GM12878 (cell line): ENCODE results near the gene PCBD2. TPM values are rescaled to one million over a fixed set of nuclear protein-coding genes. Genes with fewer than 3 reads are reported as not detected.

Experiments
- ATAC-seq: fragments of 200-7000 bp; cut with Tn5 transposase; 3 replicates; pipeline ENCODE4 v1.9.1; 2020; ENCODE audit warnings: mild to moderate bottlenecking, moderate library complexity
- BruUV-seq: library from RNA; stranded (reverse); fragments of 400-500 nt; replicated peaks from 2 replicates; lab custom pipeline; 2021; lab: Mats Ljungman, UMichigan
- CTCF ChIA-PET: fragments of 300-600 bp; sonication (Branson Sonifier 250); formaldehyde crosslinking; extraction: SDS; loops from one replicate; lab custom pipeline; 2021; ENCODE audit warnings: inconsistent platforms; lab: Yijun Ruan, JAX
- POLR2A ChIA-PET: fragments of 350-600 bp; formaldehyde crosslinking; extraction: SDS; loops from one replicate; lab custom pipeline; 2021; ENCODE audit warnings: inconsistent platforms; lab: Charles Lee
- RAD21 ChIA-PET: fragments of 300-600 bp; sonication (Branson Sonifier 250); formaldehyde crosslinking; loops from one replicate; lab custom pipeline; 2023; ENCODE audit warnings: antibody characterized with exemption; ENCODE audit not compliant: unreplicated experiment; lab: Charles Lee
- SMC1A ChIA-PET: fragments of 300-600 bp; sonication (Branson Sonifier 250); formaldehyde crosslinking; loops from one replicate; lab custom pipeline; 2023; ENCODE audit not compliant: unreplicated experiment, uncharacterized antibody; lab: Charles Lee
- DNase-seq: peaks from one replicate; pipeline ENCODE4 v3.0.0-alpha.2; 2011; ENCODE audit warnings: low read depth, low spot score
- FAIRE-seq: peaks from 3 replicates; lab custom pipeline; 2011; peaks lifted over from hg19 to GRCh38; lab: Jason Lieb, UNC
- H2AFZ ChIP-seq: 2 replicates; pipeline ENCODE4 v1.6.0; 2011; ENCODE audit warnings: low read depth, low read length, control low read depth; ENCODE audit not compliant: control insufficient read depth
- H3K27ac ChIP-seq: 2 replicates; pipeline ENCODE4 v1.5.1; 2011; ENCODE audit warnings: control low read depth; ENCODE audit not compliant: control insufficient read depth, insufficient read depth
- H3K27me3 ChIP-seq, 2 experiments: replicated peaks in 1 of 2; 2 replicates each; pipeline versions ENCODE4 v1.6.0 to v1.6.1; 2011; ENCODE audit warnings: low read length in 1 of 2; ENCODE audit not compliant: control insufficient read depth in 2 of 2, insufficient read depth in 2 of 2
- H3K36me3 ChIP-seq, 2 experiments: 2 replicates each; pipeline ENCODE4 v1.5.1; 2011; ENCODE audit warnings: low read length in 1 of 2; ENCODE audit not compliant: control insufficient read depth in 2 of 2, insufficient read depth in 2 of 2
- H3K4me1 ChIP-seq: 2 replicates; pipeline ENCODE4 v1.6.1; 2011; ENCODE audit warnings: mild to moderate bottlenecking, low read length, moderate library complexity, mixed read lengths; ENCODE audit not compliant: control insufficient read depth, insufficient read depth
- H3K4me2 ChIP-seq: 2 replicates; pipeline ENCODE4 v1.6.0; 2011; ENCODE audit warnings: control low read depth; ENCODE audit not compliant: control insufficient read depth, insufficient read depth
- H3K4me3 ChIP-seq: fragments of 200-600 bp; sonication (generic); 2 replicates; pipeline ENCODE4 v1.5.1; 2016
- H3K79me2 ChIP-seq: 2 replicates; pipeline ENCODE4 v1.6.0; 2011; ENCODE audit warnings: low read length; ENCODE audit not compliant: control insufficient read depth, insufficient read depth
- H3K9ac ChIP-seq: 2 replicates; pipeline ENCODE4 v1.8.0; 2011; ENCODE audit warnings: low read length, control low read depth, mixed read lengths; ENCODE audit not compliant: control insufficient read depth, insufficient read depth
- H3K9me3 ChIP-seq: replicated peaks from 3 replicates; pipeline ENCODE4 v1.5.1; 2011; ENCODE audit warnings: mild to moderate bottlenecking, low read length; ENCODE audit not compliant: control insufficient read depth, insufficient read depth
- H4K20me1 ChIP-seq: 2 replicates; pipeline ENCODE4 v1.6.0; 2011; ENCODE audit not compliant: control insufficient read depth, insufficient read depth
- BHLHE40 ChIP-seq, 2 experiments: fragments of 450-650 bp in 1 of 2; IDR thresholded peaks; 2 replicates each; pipeline ENCODE4 v1.6.1; 2011 to 2017; ENCODE audit warnings: low read depth in 2 of 2, borderline replicate concordance in 1 of 2, improper control_type of control experiment in 1 of 2, low read length in 1 of 2, mild to moderate bottlenecking in 1 of 2
- CBFB ChIP-seq: IDR thresholded peaks from 2 replicates; pipeline ENCODE4 v1.6.1; 2016; ENCODE audit warnings: antibody characterized with exemption, low read depth
- DPF2 ChIP-seq: fragments of 450-650 bp; IDR thresholded peaks from 2 replicates; pipeline ENCODE4 v1.6.1; 2017; ENCODE audit warnings: mild to moderate bottlenecking
- ESRRA ChIP-seq: IDR thresholded peaks from 2 replicates; pipeline ENCODE4 v1.6.1; 2012; ENCODE audit warnings: mild to moderate bottlenecking, low read length, improper control_type of control experiment
- FOXM1 ChIP-seq: IDR thresholded peaks from 2 replicates; pipeline ENCODE4 v1.6.1; 2012; ENCODE audit warnings: low read depth, mild to moderate bottlenecking, inconsistent platforms, low read length, moderate library complexity
- HDAC6 ChIP-seq: fragments of 200-600 bp; sonication (generic); IDR thresholded peaks from one replicate; pipeline ENCODE4 v1.8.0; 2017; ENCODE audit warnings: antibody characterized with exemption; ENCODE audit not compliant: unreplicated experiment
- MEF2A ChIP-seq: IDR thresholded peaks from 2 replicates; pipeline ENCODE4 v1.6.1; 2011; ENCODE audit warnings: low read depth, mild to moderate bottlenecking, low read length, moderate library complexity; ENCODE audit not compliant: insufficient read depth
- MYC ChIP-seq: IDR thresholded peaks from 2 replicates; pipeline ENCODE4 v1.6.1; 2011; ENCODE audit warnings: mild to moderate bottlenecking, low read length, moderate library complexity, inconsistent platforms; ENCODE audit not compliant: insufficient read depth, insufficient replicate concordance, insufficient read length, severe bottlenecking
- RAD21 ChIP-seq: IDR thresholded peaks from 2 replicates; pipeline ENCODE4 v1.6.1; 2011; ENCODE audit warnings: mild to moderate bottlenecking, low read depth, low read length, moderate library complexity; ENCODE audit not compliant: insufficient read depth
- SP1 ChIP-seq: IDR thresholded peaks from one replicate; pipeline ENCODE4 v1.6.1; 2011; ENCODE audit warnings: low read depth, low read length
- STAT3 ChIP-seq: IDR thresholded peaks from 2 replicates; pipeline ENCODE4 v1.6.1; 2011; ENCODE audit warnings: low read depth, low read length, improper control_type of control experiment
- SUZ12 ChIP-seq: fragments of 200-600 bp; sonication (generic); IDR thresholded peaks from one replicate; pipeline ENCODE4 v1.6.1; 2018; ENCODE audit warnings: antibody characterized with exemption, mild to moderate bottlenecking; ENCODE audit not compliant: unreplicated experiment
- WGBS: methylation state at CpG from one replicate; pipeline ENCODE4 v1.1.6; 2016; ENCODE audit warnings: low lambda C conversion rate; ENCODE audit not compliant: insufficient replicate concordance, insufficient coverage; ENCODE audit errors: missing lambda C conversion rate; 5-methylcytosine and 5-hydroxymethylcytosine counted together
- in situ Hi-C: fragments of 300-500 bp; cut with MboI; formaldehyde crosslinking; loops from 9 replicates; pipeline ENCODE4 v1.14.3; 2018; ENCODE audit warnings: mixed read lengths
- intact Hi-C: fragments of 100-400 bp; cut with micrococcal nuclease; formaldehyde crosslinking; loops from one replicate; pipeline ENCODE4 v1.14.2; 2022; ENCODE audit not compliant: unreplicated experiment
- polyA plus RNA-seq, 11 experiments: library from polyadenylated mRNA; depleted of rRNA in 4 of 11; unstranded in 6 of 11; stranded (reverse) in 5 of 11; fragments of >200 nt; fragmentation: Nextera tagmentation in 4 of 11; fragmentation: Illumina TruSeq in 1 of 11; extraction: Ambion mirVana in 4 of 11; extraction: Trizol in 1 of 11; gene quantifications; 1 replicate in 1 of 11; 2 replicates in 10 of 11; pipeline versions ENCODE4 v1.2.1 to v1.2.3, GENCODE V29; 2011 to 2016; ENCODE audit warnings: inconsistent platforms in 2 of 11, missing spikeins in 2 of 11, low read depth in 1 of 11
- total RNA-seq, 4 experiments: library from RNA; depleted of rRNA in 3 of 4; stranded (reverse); fragments of >200 nt in 3 of 4; fragmentation: Illumina TruSeq in 1 of 4; extraction: Trizol in 1 of 4; gene quantifications; 2 replicates each; pipeline versions ENCODE4 v1.2.1 to v1.2.3, GENCODE V29; 2013 to 2021
- TF ChIP-seq, protein P1 (sequence below): fragments of 450-650 bp; formaldehyde crosslinking; IDR thresholded peaks from 2 replicates; pipeline ENCODE4 v1.4.0; 2022; ENCODE audit warnings: mild to moderate bottlenecking, moderate library complexity
- TF ChIP-seq, protein P2 (sequence below): IDR thresholded peaks from 2 replicates; pipeline ENCODE4 v1.6.1; 2012; ENCODE audit warnings: mild to moderate bottlenecking, low read depth, low read length
- TF ChIP-seq, protein P3 (sequence below): fragments of 450-650 bp; IDR thresholded peaks from 2 replicates; pipeline ENCODE4 v1.6.1; 2017; ENCODE audit warnings: mild to moderate bottlenecking, low read depth, inconsistent platforms; ENCODE audit not compliant: poor library complexity, severe bottlenecking

PCBD2 gene
- total and polyA plus RNA-seq, 10 of the 15 experiments (the other 5 are each of a cell fraction or from before 2014, with no cell fraction given), result 5.4 to 13.6 (median 6.7) TPM

DNA sequence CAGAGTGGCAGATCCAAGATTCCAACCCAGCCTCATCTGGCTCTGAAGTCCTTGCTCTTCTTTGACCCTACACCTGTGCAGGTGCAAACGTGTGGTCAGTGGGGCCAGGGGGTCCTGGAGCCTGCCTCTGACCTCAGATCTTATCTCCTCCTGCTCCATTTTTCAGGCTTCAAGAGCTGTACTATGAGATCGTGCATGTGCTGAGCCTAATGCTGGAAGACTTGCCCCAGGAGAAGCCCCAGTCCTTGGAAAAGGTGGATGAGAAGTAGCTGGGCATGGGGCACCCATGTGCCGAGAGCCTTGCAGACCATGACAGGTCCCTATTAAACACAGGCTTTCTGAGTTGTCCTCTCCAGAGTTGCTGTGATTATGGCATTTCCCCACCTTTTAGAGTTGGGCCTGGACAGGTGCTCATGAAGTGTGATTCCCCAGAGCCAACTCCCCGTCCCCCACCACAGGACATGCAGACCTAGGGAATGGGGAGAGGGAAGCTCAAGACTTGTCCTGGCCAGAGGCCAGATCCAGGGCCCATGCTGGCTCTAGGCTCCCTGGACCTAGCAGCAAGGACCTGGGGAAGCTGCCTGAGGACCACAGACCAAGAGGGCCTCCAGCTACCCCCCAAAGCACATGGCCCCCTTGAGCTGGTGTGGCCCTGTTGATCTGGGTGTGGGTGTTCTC, 106.6 kb downstream of the PCBD2 start:
- DNase-seq, result no peak
- ChIA-PET SMC1A (no interaction called here), RAD21 (no interaction called here), POLR2A (no interaction called here), CTCF (no interaction called here)
- no peaks in the 10 kb centered on the region for H3K36me3 ChIP-seq
- H3K27me3 ChIP-seq, result no peaks in the 10 kb centered on the region
- H3K4me3 ChIP-seq, result no peak overlapping the region
- H4K20me1 ChIP-seq, result no peaks in the 10 kb centered on the region
- intact Hi-C loops (no loop called here), in situ Hi-C loops (no loop called here)
- no peak for ATAC-seq
- no peak for FAIRE-seq
- no TSS peak for BruUV-seq
- H3K27ac ChIP-seq, result no peak overlapping the region
- no peaks in the 10 kb centered on the region for H3K9me3 ChIP-seq
- 27% methylated on average over 4 of the region's 4 CpGs for WGBS
- H2AFZ ChIP-seq, result no peak overlapping the region
- H3K4me2 ChIP-seq, result no peak overlapping the region
- H3K79me2 ChIP-seq, result no peaks in the 10 kb centered on the region
- H3K4me1 ChIP-seq, result no peaks in the 10 kb centered on the region
- no peak overlapping the region for H3K9ac ChIP-seq
- TF ChIP-seq STAT3, result no peak
- TF ChIP-seq, protein P1, sequence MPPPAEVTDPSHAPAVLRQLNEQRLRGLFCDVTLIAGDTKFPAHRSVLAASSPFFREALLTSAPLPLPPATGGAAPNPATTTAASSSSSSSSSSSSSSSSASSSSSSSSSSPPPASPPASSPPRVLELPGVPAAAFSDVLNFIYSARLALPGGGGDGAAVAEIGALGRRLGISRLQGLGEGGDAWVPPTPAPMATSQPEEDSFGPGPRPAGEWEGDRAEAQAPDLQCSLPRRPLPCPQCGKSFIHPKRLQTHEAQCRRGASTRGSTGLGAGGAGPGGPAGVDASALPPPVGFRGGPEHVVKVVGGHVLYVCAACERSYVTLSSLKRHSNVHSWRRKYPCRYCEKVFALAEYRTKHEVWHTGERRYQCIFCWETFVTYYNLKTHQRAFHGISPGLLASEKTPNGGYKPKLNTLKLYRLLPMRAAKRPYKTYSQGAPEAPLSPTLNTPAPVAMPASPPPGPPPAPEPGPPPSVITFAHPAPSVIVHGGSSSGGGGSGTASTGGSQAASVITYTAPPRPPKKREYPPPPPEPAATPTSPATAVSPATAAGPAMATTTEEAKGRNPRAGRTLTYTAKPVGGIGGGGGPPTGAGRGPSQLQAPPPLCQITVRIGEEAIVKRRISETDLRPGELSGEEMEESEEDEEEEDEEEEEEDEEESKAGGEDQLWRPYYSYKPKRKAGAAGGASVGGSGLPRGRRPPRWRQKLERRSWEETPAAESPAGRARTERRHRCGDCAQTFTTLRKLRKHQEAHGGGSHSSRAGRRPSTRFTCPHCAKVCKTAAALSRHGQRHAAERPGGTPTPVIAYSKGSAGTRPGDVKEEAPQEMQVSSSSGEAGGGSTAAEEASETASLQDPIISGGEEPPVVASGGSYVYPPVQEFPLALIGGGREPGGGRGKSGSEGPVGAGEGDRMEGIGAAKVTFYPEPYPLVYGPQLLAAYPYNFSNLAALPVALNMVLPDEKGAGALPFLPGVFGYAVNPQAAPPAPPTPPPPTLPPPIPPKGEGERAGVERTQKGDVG, result no peak
- no peak for TF ChIP-seq SP1
- TF ChIP-seq BHLHE40 (IDR thresholded peaks at IDR 0.05; ENCODE audit: borderline replicate concordance in 1 of 2, low read depth in 2 of 2, low read length in 1 of 2), result no peak
- no peak for TF ChIP-seq RAD21
- no peak for TF ChIP-seq CBFB
- TF ChIP-seq ESRRA, result no peak
- TF ChIP-seq, protein P2, sequence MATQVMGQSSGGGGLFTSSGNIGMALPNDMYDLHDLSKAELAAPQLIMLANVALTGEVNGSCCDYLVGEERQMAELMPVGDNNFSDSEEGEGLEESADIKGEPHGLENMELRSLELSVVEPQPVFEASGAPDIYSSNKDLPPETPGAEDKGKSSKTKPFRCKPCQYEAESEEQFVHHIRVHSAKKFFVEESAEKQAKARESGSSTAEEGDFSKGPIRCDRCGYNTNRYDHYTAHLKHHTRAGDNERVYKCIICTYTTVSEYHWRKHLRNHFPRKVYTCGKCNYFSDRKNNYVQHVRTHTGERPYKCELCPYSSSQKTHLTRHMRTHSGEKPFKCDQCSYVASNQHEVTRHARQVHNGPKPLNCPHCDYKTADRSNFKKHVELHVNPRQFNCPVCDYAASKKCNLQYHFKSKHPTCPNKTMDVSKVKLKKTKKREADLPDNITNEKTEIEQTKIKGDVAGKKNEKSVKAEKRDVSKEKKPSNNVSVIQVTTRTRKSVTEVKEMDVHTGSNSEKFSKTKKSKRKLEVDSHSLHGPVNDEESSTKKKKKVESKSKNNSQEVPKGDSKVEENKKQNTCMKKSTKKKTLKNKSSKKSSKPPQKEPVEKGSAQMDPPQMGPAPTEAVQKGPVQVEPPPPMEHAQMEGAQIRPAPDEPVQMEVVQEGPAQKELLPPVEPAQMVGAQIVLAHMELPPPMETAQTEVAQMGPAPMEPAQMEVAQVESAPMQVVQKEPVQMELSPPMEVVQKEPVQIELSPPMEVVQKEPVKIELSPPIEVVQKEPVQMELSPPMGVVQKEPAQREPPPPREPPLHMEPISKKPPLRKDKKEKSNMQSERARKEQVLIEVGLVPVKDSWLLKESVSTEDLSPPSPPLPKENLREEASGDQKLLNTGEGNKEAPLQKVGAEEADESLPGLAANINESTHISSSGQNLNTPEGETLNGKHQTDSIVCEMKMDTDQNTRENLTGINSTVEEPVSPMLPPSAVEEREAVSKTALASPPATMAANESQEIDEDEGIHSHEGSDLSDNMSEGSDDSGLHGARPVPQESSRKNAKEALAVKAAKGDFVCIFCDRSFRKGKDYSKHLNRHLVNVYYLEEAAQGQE, result no peak
- no peak for TF ChIP-seq HDAC6
- no peak for TF ChIP-seq MYC
- TF ChIP-seq, protein P3, sequence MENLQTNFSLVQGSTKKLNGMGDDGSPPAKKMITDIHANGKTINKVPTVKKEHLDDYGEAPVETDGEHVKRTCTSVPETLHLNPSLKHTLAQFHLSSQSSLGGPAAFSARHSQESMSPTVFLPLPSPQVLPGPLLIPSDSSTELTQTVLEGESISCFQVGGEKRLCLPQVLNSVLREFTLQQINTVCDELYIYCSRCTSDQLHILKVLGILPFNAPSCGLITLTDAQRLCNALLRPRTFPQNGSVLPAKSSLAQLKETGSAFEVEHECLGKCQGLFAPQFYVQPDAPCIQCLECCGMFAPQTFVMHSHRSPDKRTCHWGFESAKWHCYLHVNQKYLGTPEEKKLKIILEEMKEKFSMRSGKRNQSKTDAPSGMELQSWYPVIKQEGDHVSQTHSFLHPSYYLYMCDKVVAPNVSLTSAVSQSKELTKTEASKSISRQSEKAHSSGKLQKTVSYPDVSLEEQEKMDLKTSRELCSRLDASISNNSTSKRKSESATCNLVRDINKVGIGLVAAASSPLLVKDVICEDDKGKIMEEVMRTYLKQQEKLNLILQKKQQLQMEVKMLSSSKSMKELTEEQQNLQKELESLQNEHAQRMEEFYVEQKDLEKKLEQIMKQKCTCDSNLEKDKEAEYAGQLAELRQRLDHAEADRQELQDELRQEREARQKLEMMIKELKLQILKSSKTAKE, result no peak
- no peak for TF ChIP-seq DPF2
- TF ChIP-seq SUZ12, result no peak
- TF ChIP-seq MEF2A, result no peak
- TF ChIP-seq FOXM1, result no peak
